ENCODE data around the gene CSMD2. TPM values are rescaled to one million over a fixed set of nuclear protein-coding genes. Genes with fewer than 3 reads are reported as not detected.

The CSMD2 gene
- total RNA-seq, 4 donors from 2014 or later: 0.16 to 1.00 (median 0.27) TPM; not detected in 1

- H3K9me3 ChIP-seq: no peaks in the 10 kb centered on the region
- H3K4me3 ChIP-seq: no peak overlapping the region
- no peak overlapping the region for H3K27ac ChIP-seq
- intact Hi-C loops (cut with DNase I; ENCODE audit: low total_unique reads): no loop called here
- TF ChIP-seq EP300 (IDR thresholded peaks at IDR 0.05; ENCODE audit: low read depth) (no peak), POLR2A (IDR thresholded peaks at IDR 0.05) (no peak), POLR2AphosphoS5 (IDR thresholded peaks at IDR 0.05) (no peak), CTCF (IDR thresholded peaks at IDR 0.05) (no peak)
- H3K36me3 ChIP-seq: no peaks in the 10 kb centered on the region
- no peaks in the 10 kb centered on the region for H3K27me3 ChIP-seq
- H3K4me1 ChIP-seq: no peaks in the 10 kb centered on the region
- no peak for DNase-seq
- WGBS, 2 donors (ENCODE audit: low coverage in 1 of 2): 56 to 68% methylated on average over 2 to 14 of the region's 14 CpGs
- in situ Hi-C loops (cut with MboI; ENCODE audit: low pct_ligation_motif_present in 1 of 4, low pct_unique_long_range_greater_than_20kb in 1 of 4, low sequenced_read_pairs in 3 of 4): no loop called here
These were observed 300.3 kb downstream of the CSMD2 start for GRCh38 chr1:33864460-33865389.

- TF ChIP-seq POLR2A (IDR thresholded peaks at IDR 0.05) (no peak), POLR2AphosphoS5 (IDR thresholded peaks at IDR 0.05) (no peak), EP300 (IDR thresholded peaks at IDR 0.05; ENCODE audit: low read depth) (no peak), CTCF (IDR thresholded peaks at IDR 0.05) (no peak)
- intact Hi-C loops (cut with DNase I; ENCODE audit: low total_unique reads): no loop called here
- 70% methylated on average over 3 of the region's 3 CpGs; no CpG with 5 or more reads in 1 of the 2 donors for WGBS, 2 donors (ENCODE audit: low coverage in 1 of 2)
- no peak for DNase-seq
- H3K4me3 ChIP-seq: no peak within 1 kb of the TSS
- in situ Hi-C loops (cut with MboI; ENCODE audit: low pct_ligation_motif_present in 1 of 4, low pct_unique_long_range_greater_than_20kb in 1 of 4, low sequenced_read_pairs in 3 of 4): no loop called here
- H3K27ac ChIP-seq: no peak within 1 kb of the TSS
- H3K9me3 ChIP-seq: no peaks in the 10 kb centered on the region
- H3K36me3 ChIP-seq: no peaks in the 10 kb centered on the region
- no peaks in the 10 kb centered on the region for H3K27me3 ChIP-seq
- no peaks in the 10 kb centered on the region for H3K4me1 ChIP-seq
These were observed 301.3 kb downstream of the CSMD2 start, which contains the start of gene HMGB4 for GRCh38 chr1:33863779-33864178. Gene HMGB4, plus strand, starts transcription at chr1:33864079. Its CDS starts 113 bp downstream, at chr1:33864192.

- H3K4me3 ChIP-seq: no peak overlapping the region
- H3K27ac ChIP-seq: no peak overlapping the region
- H3K27me3 ChIP-seq: no peaks in the 10 kb centered on the region
- no peak for DNase-seq
- in situ Hi-C loops (cut with MboI; ENCODE audit: low pct_ligation_motif_present in 1 of 4, low pct_unique_long_range_greater_than_20kb in 1 of 4, low sequenced_read_pairs in 3 of 4): no loop called here
- WGBS, 2 donors (ENCODE audit: low coverage in 1 of 2): 65 to 80% methylated on average over 2 of the region's 2 CpGs
- no peaks in the 10 kb centered on the region for H3K9me3 ChIP-seq
- H3K4me1 ChIP-seq: no peaks in the 10 kb centered on the region
- no peaks in the 10 kb centered on the region for H3K36me3 ChIP-seq
- TF ChIP-seq POLR2A (IDR thresholded peaks at IDR 0.05) (no peak), EP300 (IDR thresholded peaks at IDR 0.05; ENCODE audit: low read depth) (no peak)
- intact Hi-C loops (cut with DNase I; ENCODE audit: low total_unique reads): no loop called here
These were observed 304.4 kb downstream of the CSMD2 start for GRCh38 chr1:33860671-33861070.

DNA sequence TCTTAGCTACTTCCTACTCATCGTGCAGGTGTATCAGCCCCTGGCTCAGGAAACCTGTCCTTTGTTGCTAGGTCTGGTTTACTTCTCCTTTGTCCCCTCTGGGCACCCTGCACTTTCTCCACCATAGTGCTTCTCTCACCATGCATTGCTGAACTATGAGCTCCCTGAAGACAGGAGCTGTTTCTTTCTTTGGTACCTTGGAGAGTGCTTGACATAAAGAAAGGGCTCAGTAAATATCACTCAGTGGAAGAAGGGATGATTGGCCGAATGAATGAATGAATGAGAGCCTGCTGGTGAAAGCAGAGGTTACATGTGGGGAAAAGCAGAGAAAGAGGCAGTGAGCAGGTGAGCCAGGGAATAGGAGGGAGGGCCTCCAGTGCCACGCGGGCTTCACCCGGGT is 310.9 kb downstream of the CSMD2 start:
- intact Hi-C loops (cut with DNase I; ENCODE audit: low total_unique reads) (no loop called here), in situ Hi-C loops (cut with MboI; ENCODE audit: low pct_ligation_motif_present in 1 of 4, low pct_unique_long_range_greater_than_20kb in 1 of 4, low sequenced_read_pairs in 3 of 4) (no loop called here)
- TF ChIP-seq EP300 (IDR thresholded peaks at IDR 0.05; ENCODE audit: low read depth): no peak
- no peak for TF ChIP-seq CTCF (IDR thresholded peaks at IDR 0.05)
- TF ChIP-seq POLR2A (IDR thresholded peaks at IDR 0.05): no peak
- Histone ChIP-seq H3K9me3 (no peaks in the 10 kb centered on the region), H3K27me3 (peaks cover 1% of the 10 kb centered on the region), H3K4me3 (no peak overlapping the region), H3K4me1 (no peaks in the 10 kb centered on the region), H3K36me3 (no peaks in the 10 kb centered on the region), H3K27ac (no peak overlapping the region)
- no peak for DNase-seq
- 74 to 89% methylated on average over 2 to 5 of the region's 5 CpGs for WGBS, 2 donors (ENCODE audit: low coverage in 1 of 2)

All from transverse colon (tissue), 4 donors.